Measurements from ENCODE around the gene DNAJB1. TPM values are rescaled to one million over a fixed set of nuclear protein-coding genes. Genes with fewer than 3 reads are reported as not detected.
"Not testable (repeated sequence)": the region's sequence is repeated elsewhere in the genome, so short reads cannot be mapped to it uniquely, and the experiment has no call there.

The DNAJB1 gene
- total RNA-seq, 1 experiment from 2014 or later = 54.5 TPM

DNA sequence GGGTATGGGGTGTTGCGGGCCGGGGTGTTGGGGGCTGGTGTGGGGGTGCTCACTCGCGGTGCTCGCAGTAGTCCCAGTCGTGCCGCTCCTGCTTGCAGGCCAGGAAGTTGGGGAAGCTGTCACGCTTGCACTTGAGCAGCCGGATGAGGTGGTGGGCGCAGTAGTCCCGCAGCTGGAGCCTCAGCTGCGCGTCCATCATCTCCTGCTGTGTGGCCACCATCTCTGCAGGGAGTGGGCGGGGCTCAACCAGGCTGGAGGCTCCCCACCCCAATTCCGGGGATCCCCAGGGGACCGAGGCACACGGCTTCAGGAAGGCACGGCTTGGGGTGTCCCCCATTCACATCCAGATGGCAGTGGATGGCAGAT, 48.5 kb upstream of the DNAJB1 start (continued):
- TF ChIP-seq, protein P1, sequence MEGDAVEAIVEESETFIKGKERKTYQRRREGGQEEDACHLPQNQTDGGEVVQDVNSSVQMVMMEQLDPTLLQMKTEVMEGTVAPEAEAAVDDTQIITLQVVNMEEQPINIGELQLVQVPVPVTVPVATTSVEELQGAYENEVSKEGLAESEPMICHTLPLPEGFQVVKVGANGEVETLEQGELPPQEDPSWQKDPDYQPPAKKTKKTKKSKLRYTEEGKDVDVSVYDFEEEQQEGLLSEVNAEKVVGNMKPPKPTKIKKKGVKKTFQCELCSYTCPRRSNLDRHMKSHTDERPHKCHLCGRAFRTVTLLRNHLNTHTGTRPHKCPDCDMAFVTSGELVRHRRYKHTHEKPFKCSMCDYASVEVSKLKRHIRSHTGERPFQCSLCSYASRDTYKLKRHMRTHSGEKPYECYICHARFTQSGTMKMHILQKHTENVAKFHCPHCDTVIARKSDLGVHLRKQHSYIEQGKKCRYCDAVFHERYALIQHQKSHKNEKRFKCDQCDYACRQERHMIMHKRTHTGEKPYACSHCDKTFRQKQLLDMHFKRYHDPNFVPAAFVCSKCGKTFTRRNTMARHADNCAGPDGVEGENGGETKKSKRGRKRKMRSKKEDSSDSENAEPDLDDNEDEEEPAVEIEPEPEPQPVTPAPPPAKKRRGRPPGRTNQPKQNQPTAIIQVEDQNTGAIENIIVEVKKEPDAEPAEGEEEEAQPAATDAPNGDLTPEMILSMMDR (IDR thresholded peaks at IDR 0.05) = no peak
- TF ChIP-seq, protein P2, sequence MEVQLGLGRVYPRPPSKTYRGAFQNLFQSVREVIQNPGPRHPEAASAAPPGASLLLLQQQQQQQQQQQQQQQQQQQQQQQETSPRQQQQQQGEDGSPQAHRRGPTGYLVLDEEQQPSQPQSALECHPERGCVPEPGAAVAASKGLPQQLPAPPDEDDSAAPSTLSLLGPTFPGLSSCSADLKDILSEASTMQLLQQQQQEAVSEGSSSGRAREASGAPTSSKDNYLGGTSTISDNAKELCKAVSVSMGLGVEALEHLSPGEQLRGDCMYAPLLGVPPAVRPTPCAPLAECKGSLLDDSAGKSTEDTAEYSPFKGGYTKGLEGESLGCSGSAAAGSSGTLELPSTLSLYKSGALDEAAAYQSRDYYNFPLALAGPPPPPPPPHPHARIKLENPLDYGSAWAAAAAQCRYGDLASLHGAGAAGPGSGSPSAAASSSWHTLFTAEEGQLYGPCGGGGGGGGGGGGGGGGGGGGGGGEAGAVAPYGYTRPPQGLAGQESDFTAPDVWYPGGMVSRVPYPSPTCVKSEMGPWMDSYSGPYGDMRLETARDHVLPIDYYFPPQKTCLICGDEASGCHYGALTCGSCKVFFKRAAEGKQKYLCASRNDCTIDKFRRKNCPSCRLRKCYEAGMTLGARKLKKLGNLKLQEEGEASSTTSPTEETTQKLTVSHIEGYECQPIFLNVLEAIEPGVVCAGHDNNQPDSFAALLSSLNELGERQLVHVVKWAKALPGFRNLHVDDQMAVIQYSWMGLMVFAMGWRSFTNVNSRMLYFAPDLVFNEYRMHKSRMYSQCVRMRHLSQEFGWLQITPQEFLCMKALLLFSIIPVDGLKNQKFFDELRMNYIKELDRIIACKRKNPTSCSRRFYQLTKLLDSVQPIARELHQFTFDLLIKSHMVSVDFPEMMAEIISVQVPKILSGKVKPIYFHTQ (CRISPR knock-in tag; IDR thresholded peaks at IDR 0.05) = no peak
- TF ChIP-seq, protein P3, sequence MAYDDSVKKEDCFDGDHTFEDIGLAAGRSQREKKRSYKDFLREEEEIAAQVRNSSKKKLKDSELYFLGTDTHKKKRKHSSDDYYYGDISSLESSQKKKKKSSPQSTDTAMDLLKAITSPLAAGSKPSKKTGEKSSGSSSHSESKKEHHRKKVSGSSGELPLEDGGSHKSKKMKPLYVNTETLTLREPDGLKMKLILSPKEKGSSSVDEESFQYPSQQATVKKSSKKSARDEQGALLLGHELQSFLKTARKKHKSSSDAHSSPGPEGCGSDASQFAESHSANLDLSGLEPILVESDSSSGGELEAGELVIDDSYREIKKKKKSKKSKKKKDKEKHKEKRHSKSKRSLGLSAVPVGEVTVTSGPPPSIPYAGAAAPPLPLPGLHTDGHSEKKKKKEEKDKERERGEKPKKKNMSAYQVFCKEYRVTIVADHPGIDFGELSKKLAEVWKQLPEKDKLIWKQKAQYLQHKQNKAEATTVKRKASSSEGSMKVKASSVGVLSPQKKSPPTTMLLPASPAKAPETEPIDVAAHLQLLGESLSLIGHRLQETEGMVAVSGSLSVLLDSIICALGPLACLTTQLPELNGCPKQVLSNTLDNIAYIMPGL (CRISPR knock-in tag; IDR thresholded peaks at IDR 0.05) = no peak

DNA sequence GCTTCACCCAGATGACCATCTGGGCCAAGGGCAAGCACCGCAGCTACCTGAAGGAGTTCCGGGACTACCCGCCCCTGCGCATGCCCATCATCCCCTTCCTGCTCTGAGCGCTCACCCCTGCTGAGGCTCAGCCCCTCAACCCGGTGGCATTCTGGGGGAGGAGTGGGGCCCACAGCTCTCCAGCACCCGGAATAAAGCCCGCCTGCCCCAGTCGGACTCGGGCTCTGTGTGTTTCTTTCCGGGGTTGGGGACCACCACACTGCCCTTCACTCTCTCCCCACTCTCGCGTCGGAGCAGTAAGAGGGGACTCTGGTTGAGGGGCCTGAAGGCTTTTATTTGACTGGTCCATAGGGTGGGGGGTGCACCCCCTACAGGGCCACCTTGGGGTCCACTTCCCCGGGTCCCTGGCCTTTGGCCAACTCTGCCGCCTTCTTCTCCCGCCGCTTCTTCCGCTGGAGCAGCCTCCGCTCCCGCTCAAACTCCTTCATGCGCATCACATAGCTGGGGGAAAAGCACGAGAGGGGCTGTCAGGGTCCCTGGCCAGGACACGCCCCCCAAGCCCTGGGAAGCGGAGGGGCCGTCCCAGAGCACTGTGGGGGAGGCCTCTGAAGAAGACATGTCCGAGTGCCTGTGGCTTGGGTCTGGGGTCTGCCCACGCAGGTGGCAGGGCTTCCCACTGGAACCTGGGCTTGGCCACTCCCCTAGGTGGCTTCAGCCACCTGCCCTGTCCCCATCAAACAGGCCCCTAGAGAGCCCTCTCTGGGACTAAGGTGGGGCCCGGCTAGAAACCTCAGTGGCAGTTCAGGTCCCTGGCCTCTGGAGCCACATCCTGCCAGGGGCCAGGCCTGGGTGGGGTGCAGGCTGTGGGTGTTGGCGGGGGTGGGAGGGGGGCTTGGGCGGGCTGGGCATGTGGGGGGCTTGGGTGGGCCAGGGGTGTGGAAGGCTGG, 47.8 kb upstream of the DNAJB1 start:
- Mint-ChIP-seq H3K36me3 (peaks cover 2% of the 10 kb centered on the region), H3K9me3 (no peaks in the 10 kb centered on the region), H3K4me1 (peaks cover 22% of the 10 kb centered on the region), H3K27ac (no peak overlapping the region), H3K27me3 (ENCODE audit: low read depth) (no peaks in the 10 kb centered on the region), H3K4me3 (no peak overlapping the region)
- DNase-seq (ENCODE audit: low spot score) (no peak), ATAC-seq (no peak)
- CTCF ChIA-PET = interaction anchor here (1.2 kb wide), 1 partner anchor 121 kb away, joined by 3 read pairs; no protein-coding TSS in a partner anchor
- no peak for TF ChIP-seq EMX1 (CRISPR knock-in tag; IDR thresholded peaks at IDR 0.05)
- no peak for TF ChIP-seq NR1H2 (CRISPR knock-in tag; IDR thresholded peaks at IDR 0.05)
- TF ChIP-seq ATF1 (CRISPR knock-in tag; IDR thresholded peaks at IDR 0.05) = no peak
- no peak for TF ChIP-seq NFATC4 (CRISPR knock-in tag; IDR thresholded peaks at IDR 0.05)
- TF ChIP-seq ZNF232 (CRISPR knock-in tag; IDR thresholded peaks at IDR 0.05) = no peak
- TF ChIP-seq ZNF219 (CRISPR knock-in tag; IDR thresholded peaks at IDR 0.05; ENCODE audit: borderline replicate concordance) = no peak
- no peak for TF ChIP-seq GRHL2 (CRISPR knock-in tag; IDR thresholded peaks at IDR 0.05; ENCODE audit: insufficient replicate concordance, severe bottlenecking)
- no peak for TF ChIP-seq ESRRA (CRISPR knock-in tag; IDR thresholded peaks at IDR 0.05; ENCODE audit: borderline replicate concordance)
- TF ChIP-seq, protein P4, sequence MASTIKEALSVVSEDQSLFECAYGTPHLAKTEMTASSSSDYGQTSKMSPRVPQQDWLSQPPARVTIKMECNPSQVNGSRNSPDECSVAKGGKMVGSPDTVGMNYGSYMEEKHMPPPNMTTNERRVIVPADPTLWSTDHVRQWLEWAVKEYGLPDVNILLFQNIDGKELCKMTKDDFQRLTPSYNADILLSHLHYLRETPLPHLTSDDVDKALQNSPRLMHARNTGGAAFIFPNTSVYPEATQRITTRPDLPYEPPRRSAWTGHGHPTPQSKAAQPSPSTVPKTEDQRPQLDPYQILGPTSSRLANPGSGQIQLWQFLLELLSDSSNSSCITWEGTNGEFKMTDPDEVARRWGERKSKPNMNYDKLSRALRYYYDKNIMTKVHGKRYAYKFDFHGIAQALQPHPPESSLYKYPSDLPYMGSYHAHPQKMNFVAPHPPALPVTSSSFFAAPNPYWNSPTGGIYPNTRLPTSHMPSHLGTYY (CRISPR knock-in tag; IDR thresholded peaks at IDR 0.05) = no peak
- no peak for TF ChIP-seq CREB1 (CRISPR knock-in tag; IDR thresholded peaks at IDR 0.05)
- TF ChIP-seq RORB (CRISPR knock-in tag; IDR thresholded peaks at IDR 0.05) = no peak
- POLR2A ChIA-PET = no interaction called here

DNA sequence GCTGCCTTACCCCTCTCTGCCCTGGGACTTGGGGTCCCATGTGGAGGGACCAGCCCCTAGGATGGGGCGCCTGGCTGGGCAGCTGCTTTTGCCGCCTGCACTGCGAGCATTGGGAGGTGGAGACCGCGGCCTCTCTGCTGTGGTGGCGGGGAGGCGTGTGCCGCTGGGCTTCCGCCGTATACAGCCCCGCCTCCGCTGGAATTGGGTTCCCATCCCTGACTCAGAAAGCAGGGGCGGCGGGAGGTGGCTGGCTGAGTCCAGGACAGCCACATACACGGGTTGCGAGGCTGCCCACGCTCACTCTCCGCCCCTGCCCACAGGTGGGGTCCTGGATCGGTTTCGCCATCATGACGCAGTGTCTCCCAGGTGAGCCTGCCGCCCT, 47.1 kb upstream of the DNAJB1 start:
- no peak overlapping the region for H3K27ac Mint-ChIP-seq
- POLR2A ChIA-PET = no interaction called here
- no peak for TF ChIP-seq CREM (CRISPR knock-in tag; IDR thresholded peaks at IDR 0.05)
- ATAC-seq (no peak), DNase-seq (ENCODE audit: low spot score) (no peak)
- no peak overlapping the region for H3K4me3 Mint-ChIP-seq
- peaks cover 2% of the 10 kb centered on the region for H3K36me3 Mint-ChIP-seq
- no peaks in the 10 kb centered on the region for H3K9me3 Mint-ChIP-seq
- no peaks in the 10 kb centered on the region for H3K27me3 Mint-ChIP-seq (ENCODE audit: low read depth)
- CTCF ChIA-PET = interaction anchor here (1.2 kb wide), 1 partner anchor 121 kb away, joined by 3 read pairs; no protein-coding TSS in a partner anchor
- peaks cover 26% of the 10 kb centered on the region for H3K4me1 Mint-ChIP-seq

DNA sequence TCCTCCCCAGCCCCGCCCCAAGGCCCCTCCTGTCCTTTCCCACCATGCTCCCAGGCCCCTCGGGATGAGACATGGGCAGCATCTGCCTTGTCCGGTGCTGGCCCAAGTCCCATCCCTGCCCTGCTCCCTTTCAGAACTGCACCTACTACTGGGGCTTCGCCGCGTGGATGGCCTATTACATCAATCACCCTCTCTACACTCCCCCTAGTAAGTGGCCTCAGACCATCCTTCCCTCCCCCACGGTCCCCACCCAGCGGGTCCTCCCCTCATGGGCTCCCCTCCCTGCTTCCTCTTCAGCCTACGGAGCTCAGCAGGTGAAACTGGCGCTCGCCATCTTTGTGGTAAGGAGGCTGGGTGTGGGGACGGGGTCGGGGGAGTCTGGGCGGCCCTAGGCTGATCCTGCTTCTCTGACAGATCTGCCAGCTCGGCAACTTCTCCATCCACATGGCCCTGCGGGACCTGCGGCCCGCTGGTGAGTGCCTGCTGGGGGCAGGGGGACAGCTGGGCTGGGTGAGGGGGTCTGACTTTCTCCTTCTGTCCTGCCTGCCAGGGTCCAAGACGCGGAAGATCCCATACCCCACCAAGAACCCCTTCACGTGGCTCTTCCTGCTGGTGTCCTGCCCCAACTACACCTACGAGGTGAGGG, 46.6 kb upstream of the DNAJB1 start:
- H3K27ac Mint-ChIP-seq; H3K36me3 Mint-ChIP-seq; H3K9me3 Mint-ChIP-seq; H3K4me3 Mint-ChIP-seq; H3K27me3 Mint-ChIP-seq (ENCODE audit: low read depth); DNase-seq (ENCODE audit: low spot score); POLR2A ChIA-PET; ATAC-seq: not testable (repeated sequence)
- CTCF ChIA-PET = interaction anchor here (1.2 kb wide), 1 partner anchor 122 kb away, joined by 3 read pairs; no protein-coding TSS in a partner anchor
- H3K4me1 Mint-ChIP-seq = peaks cover 27% of the 10 kb centered on the region

Data from WTC11 (cell line).